Endothelial cell of hepatic sinusoid (primary cell): ENCODE results near the gene C19orf47.
"Not testable (repeated sequence)": the region's sequence is repeated elsewhere in the genome, so short reads cannot be mapped to it uniquely, and the experiment has no call there.

Experiments used
- in situ Hi-C: cut with HindIII; loops from 2 replicates; pipeline ENCODE4 v1.10.0; 2017; ENCODE audit warnings: low sequenced_read_pairs

The C19orf47 gene

GRCh38 chr19:40377876-40378385 lies 29.7 kb upstream of the C19orf47 start:
- in situ Hi-C loops = no loop called here

- in situ Hi-C loops = no loop called here
Measured at GRCh38 chr19:40376286-40376862, 28.2 kb upstream of the C19orf47 start.

- in situ Hi-C loops = no loop called here
Measured at GRCh38 chr19:40374084-40374483, 25.9 kb upstream of the C19orf47 start.

- in situ Hi-C loops = no loop called here
Measured at GRCh38 chr19:40371802-40372122, 23.6 kb upstream of the C19orf47 start.

GRCh38 chr19:40370997-40371801 lies 23.0 kb upstream of the C19orf47 start:
- in situ Hi-C loops = no loop called here

- in situ Hi-C loops = not testable (repeated sequence)
Measured at GRCh38 chr19:40370253-40370652, 22.1 kb upstream of the C19orf47 start.

- in situ Hi-C loops = no loop called here
Measured at GRCh38 chr19:40369797-40370196, 21.6 kb upstream of the C19orf47 start.

- in situ Hi-C loops = no loop called here
Measured at GRCh38 chr19:40367577-40368434, 19.6 kb upstream of the C19orf47 start.

- in situ Hi-C loops = no loop called here
Measured at GRCh38 chr19:40366697-40367561, 18.7 kb upstream of the C19orf47 start.

GRCh38 chr19:40365613-40366401 lies 17.6 kb upstream of the C19orf47 start:
- in situ Hi-C loops = no loop called here

- in situ Hi-C loops = no loop called here
Measured at GRCh38 chr19:40365010-40365409, 16.8 kb upstream of the C19orf47 start.

GRCh38 chr19:40363069-40363468 lies 14.9 kb upstream of the C19orf47 start:
- in situ Hi-C loops = no loop called here

GRCh38 chr19:40362160-40362559 lies 14.0 kb upstream of the C19orf47 start:
- in situ Hi-C loops = no loop called here

GRCh38 chr19:40360708-40361241 lies 12.6 kb upstream of the C19orf47 start:
- in situ Hi-C loops = no loop called here

GRCh38 chr19:40360020-40360707 lies 12.0 kb upstream of the C19orf47 start:
- in situ Hi-C loops = no loop called here

- in situ Hi-C loops = no loop called here
Measured at GRCh38 chr19:40358773-40359172, 10.6 kb upstream of the C19orf47 start.

- in situ Hi-C loops = no loop called here
Measured at GRCh38 chr19:40357640-40358039, 9.4 kb upstream of the C19orf47 start.

GRCh38 chr19:40356681-40357595 lies 8.7 kb upstream of the C19orf47 start:
- in situ Hi-C loops = no loop called here
